ENCODE measurements around the gene CYB5R4.

GRCh38 chr6:83978324-83978734 lies 118.8 kb downstream of the CYB5R4 start:
- TF ChIP-seq CTCF (IDR thresholded peaks at IDR 0.05; ENCODE audit: low read depth, low read length, poor library complexity, severe bottlenecking) (no peak), EZH2phosphoT487 (IDR thresholded peaks at IDR 0.05; ENCODE audit: borderline replicate concordance, low read length) (no peak)

Data from DOHH2 (cell line).